Measurements from ENCODE around the gene NUCB1. TPM values are rescaled to one million over a fixed set of nuclear protein-coding genes. Genes with fewer than 3 reads are reported as not detected.

NUCB1 gene
- polyA plus RNA-seq, 3 donors = 229 to 276 (median 263) TPM

GRCh38 chr19:48970923-48971395 is 70.8 kb downstream of the NUCB1 start:
- no peak for DNase-seq (ENCODE audit: low read depth in 3 of 3, low spot score in 2 of 3)

Other genes starting within 250 kb of the NUCB1 start
- gene NTN5, start 227.3 kb upstream of the NUCB1 start, polyA plus RNA-seq (ENCODE audit: insufficient read length in 3 of 3) = under 1 TPM; 0.47 to 0.96 (median 0.94) TPM
- 1 to 10 TPM in 2 of 3 donors, under 1 TPM in 1; 0.96 to 2.6 (median 1.9) TPM for gene FUT2, start 204.3 kb upstream of the NUCB1 start, polyA plus RNA-seq (ENCODE audit: insufficient read length in 3 of 3)
- gene MAMSTR, start 180.6 kb upstream of the NUCB1 start, polyA plus RNA-seq (ENCODE audit: insufficient read length in 3 of 3) = 1 to 10 TPM; 4.1 to 5.2 (median 4.5) TPM
- gene RASIP1, start 159.7 kb upstream of the NUCB1 start, polyA plus RNA-seq (ENCODE audit: insufficient read length in 3 of 3) = 10 to 100 TPM; 11.5 to 12.2 (median 11.8) TPM
- gene IZUMO1, start 153.4 kb upstream of the NUCB1 start, polyA plus RNA-seq (ENCODE audit: insufficient read length in 3 of 3) = under 1 TPM in 2 of 3 donors, not detected in 1; 0.18 to 0.40 TPM
- 1 to 10 TPM; 3.0 to 3.4 (median 3.0) TPM for gene FUT1, start 147.7 kb upstream of the NUCB1 start, polyA plus RNA-seq (ENCODE audit: insufficient read length in 3 of 3)
- not detected for gene FGF21, start 144.8 kb upstream of the NUCB1 start, polyA plus RNA-seq (ENCODE audit: insufficient read length in 3 of 3)
- 10 to 100 TPM; 28.5 to 34.9 (median 28.8) TPM for gene BCAT2, start 89.3 kb upstream of the NUCB1 start, polyA plus RNA-seq (ENCODE audit: insufficient read length in 3 of 3)
- 10 to 100 TPM; 24.0 to 30.9 (median 27.9) TPM for gene HSD17B14, start 63.8 kb upstream of the NUCB1 start, polyA plus RNA-seq (ENCODE audit: insufficient read length in 3 of 3)
- gene PLEKHA4, start 31.7 kb upstream of the NUCB1 start, polyA plus RNA-seq (ENCODE audit: insufficient read length in 3 of 3) = 10 to 100 TPM; 17.4 to 19.8 (median 17.6) TPM
- 10 to 100 TPM; 34.7 to 48.1 (median 35.8) TPM for gene PPP1R15A, start 27.9 kb upstream of the NUCB1 start, polyA plus RNA-seq (ENCODE audit: insufficient read length in 3 of 3)
- gene TULP2, start 1.6 kb upstream of the NUCB1 start, polyA plus RNA-seq (ENCODE audit: insufficient read length in 3 of 3) = 1 to 10 TPM in 1 of 3 donors, under 1 TPM in 2; 0.72 to 1.9 (median 0.93) TPM
- 1 to 10 TPM; 4.6 to 7.4 (median 5.9) TPM for gene DHDH, start 33.4 kb downstream of the NUCB1 start, polyA plus RNA-seq (ENCODE audit: insufficient read length in 3 of 3)
- 10 to 100 TPM; 47.8 to 70.2 (median 65.9) TPM for gene BAX, start 54.6 kb downstream of the NUCB1 start, polyA plus RNA-seq (ENCODE audit: insufficient read length in 3 of 3)
- gene FTL, start 65.0 kb downstream of the NUCB1 start, polyA plus RNA-seq (ENCODE audit: insufficient read length in 3 of 3) = 1,000 to 10,000 TPM; 2,018 to 2,741 (median 2,584) TPM
- gene GYS1, start 93.0 kb downstream of the NUCB1 start, polyA plus RNA-seq (ENCODE audit: insufficient read length in 3 of 3) = 10 to 100 TPM; 35.6 to 38.8 (median 36.1) TPM
- gene RUVBL2, start 93.6 kb downstream of the NUCB1 start, polyA plus RNA-seq (ENCODE audit: insufficient read length in 3 of 3) = 10 to 100 TPM; 79.2 to 96.2 (median 86.9) TPM
- gene LHB, start 116.8 kb downstream of the NUCB1 start, polyA plus RNA-seq (ENCODE audit: insufficient read length in 3 of 3) = not detected
- gene CGB3, start 124.0 kb downstream of the NUCB1 start, polyA plus RNA-seq (ENCODE audit: insufficient read length in 3 of 3) = not detected
- not detected for gene CGB2, start 131.6 kb downstream of the NUCB1 start, polyA plus RNA-seq (ENCODE audit: insufficient read length in 3 of 3)
- gene CGB1, start 136.6 kb downstream of the NUCB1 start, polyA plus RNA-seq (ENCODE audit: insufficient read length in 3 of 3) = not detected
- not detected for gene CGB5, start 143.5 kb downstream of the NUCB1 start, polyA plus RNA-seq (ENCODE audit: insufficient read length in 3 of 3)
- gene CGB8, start 148.8 kb downstream of the NUCB1 start, polyA plus RNA-seq (ENCODE audit: insufficient read length in 3 of 3) = not detected
- under 1 TPM; 0.78 to 0.94 (median 0.93) TPM for gene CGB7, start 157.4 kb downstream of the NUCB1 start, polyA plus RNA-seq (ENCODE audit: insufficient read length in 3 of 3)
- 1 to 10 TPM; 2.4 to 2.7 (median 2.5) TPM for gene NTF4, start 164.5 kb downstream of the NUCB1 start, polyA plus RNA-seq (ENCODE audit: insufficient read length in 3 of 3)
- gene KCNA7, start 172.4 kb downstream of the NUCB1 start, polyA plus RNA-seq (ENCODE audit: insufficient read length in 3 of 3) = under 1 TPM; 0.04 TPM
- gene SNRNP70, start 185.1 kb downstream of the NUCB1 start, polyA plus RNA-seq (ENCODE audit: insufficient read length in 3 of 3) = 100 to 1,000 TPM; 243 to 292 (median 271) TPM
- 1 to 10 TPM; 6.5 to 6.7 (median 6.6) TPM for gene LIN7B, start 214.1 kb downstream of the NUCB1 start, polyA plus RNA-seq (ENCODE audit: insufficient read length in 3 of 3)
- under 1 TPM; 0.39 to 0.80 (median 0.74) TPM for gene C19orf73, start 218.8 kb downstream of the NUCB1 start, polyA plus RNA-seq (ENCODE audit: insufficient read length in 3 of 3)
- 1 to 10 TPM; 4.6 to 5.4 (median 4.9) TPM for gene PPFIA3, start 219.2 kb downstream of the NUCB1 start, polyA plus RNA-seq (ENCODE audit: insufficient read length in 3 of 3)

Data from right renal cortex interstitium (tissue), 3 donors.